ENCODE results near the gene EPB42.
"Not testable (repeated sequence)": the region's sequence is repeated elsewhere in the genome, so short reads cannot be mapped to it uniquely, and the experiment has no call there.

Gene EPB42

GRCh38 chr15:43243020-43243645 is 22.3 kb upstream of the EPB42 start:
- intact Hi-C loops (cut with DNase I), result no loop called here
- no peak for DNase-seq

- DNase-seq, result no peak
- intact Hi-C loops (cut with DNase I), result no loop called here
Measured at GRCh38 chr15:43242616-43243015, 21.8 kb upstream of the EPB42 start.

- intact Hi-C loops (cut with DNase I), result no loop called here
- DNase-seq, result peak in 12 of 42 donors; percentile 20 to 63 (median 26)
Measured at GRCh38 chr15:43241100-43241499, 20.3 kb upstream of the EPB42 start.

GRCh38 chr15:43239732-43240491 is 19.1 kb upstream of the EPB42 start:
- intact Hi-C loops (cut with DNase I), result no loop called here
- no peak for DNase-seq

GRCh38 chr15:43238671-43239131 is 17.9 kb upstream of the EPB42 start:
- intact Hi-C loops (cut with DNase I), result no loop called here
- no peak for DNase-seq

GRCh38 chr15:43237842-43238470 is 17.1 kb upstream of the EPB42 start:
- DNase-seq, result no peak
- intact Hi-C loops (cut with DNase I), result no loop called here

GRCh38 chr15:43235536-43235935 is 14.7 kb upstream of the EPB42 start:
- intact Hi-C loops (cut with DNase I), result no loop called here

GRCh38 chr15:43232289-43232874 is 11.6 kb upstream of the EPB42 start:
- intact Hi-C loops (cut with DNase I), result no loop called here
- no peak for DNase-seq

More at GRCh38 chr15:43235536-43235935, 14.7 kb upstream of the EPB42 start:
- no peak for DNase-seq

- intact Hi-C loops (cut with DNase I), result no loop called here
- no peak for DNase-seq
Measured at GRCh38 chr15:43230640-43231115, 9.9 kb upstream of the EPB42 start.

- DNase-seq, result peak in 36 of 42 donors; percentile 11 to 71 (median 42)
- intact Hi-C loops (cut with DNase I), result loop anchor here (5.0 kb wide), 1 partner anchor 47 kb away; no protein-coding TSS in a partner anchor
Measured at GRCh38 chr15:43229977-43230376, 9.2 kb upstream of the EPB42 start.

GRCh38 chr15:43226436-43227305 is 5.9 kb upstream of the EPB42 start:
- DNase-seq, result no peak
- intact Hi-C loops (cut with DNase I), result loop anchor here (5.0 kb wide), 1 partner anchor 51 kb away; no protein-coding TSS in a partner anchor

- DNase-seq, result not testable (repeated sequence)
- intact Hi-C loops (cut with DNase I), result loop anchor here (5.0 kb wide), 1 partner anchor 51 kb away; no protein-coding TSS in a partner anchor
Measured at GRCh38 chr15:43225950-43226255, 5.1 kb upstream of the EPB42 start.

GRCh38 chr15:43225201-43225949 is 4.6 kb upstream of the EPB42 start:
- peak in 33 of 42 donors; percentile 23 to 77 (median 49) for DNase-seq
- intact Hi-C loops (cut with DNase I), result loop anchor here (5.0 kb wide), 1 partner anchor 52 kb away; no protein-coding TSS in a partner anchor

GRCh38 chr15:43221422-43221821 is 604 bp upstream of the EPB42 start:
- no peak for DNase-seq
- intact Hi-C loops (cut with DNase I), result no loop called here

- intact Hi-C loops (cut with DNase I), result no loop called here
Measured at GRCh38 chr15:43219929-43220928, 589 bp downstream of the EPB42 start.

GRCh38 chr15:43218908-43219706 is 1.7 kb downstream of the EPB42 start:
- intact Hi-C loops (cut with DNase I), result no loop called here

More at GRCh38 chr15:43219929-43220928, 589 bp downstream of the EPB42 start:
- DNase-seq, result no peak

More at GRCh38 chr15:43218908-43219706, 1.7 kb downstream of the EPB42 start:
- no peak for DNase-seq

All from head of caudate nucleus (tissue), 42 donors.